HepG2 (cell line): ENCODE results near the gene STK40. TPM values are rescaled to one million over a fixed set of nuclear protein-coding genes. Genes with fewer than 3 reads are reported as not detected.
A peak's percentile ranks its signal among the peaks of the same experiment; 100 is the strongest.

Experiments
- CHD4 ChIP-seq: fragments of 200-600 bp; sonication (generic); IDR thresholded peaks from 2 replicates; pipeline ENCODE4 v1.7.0; 2017; ENCODE audit warnings: mild to moderate bottlenecking, low read length, borderline replicate concordance
- FOXP1 ChIP-seq, 2 experiments: fragments of 450-650 bp in 1 of 2; IDR thresholded peaks; 2 replicates each; pipeline ENCODE4 v1.6.1; 2017 to 2018; ENCODE audit warnings: antibody characterized with exemption in 1 of 2
- GATAD1 ChIP-seq: IDR thresholded peaks from 2 replicates; pipeline ENCODE4 v1.6.1; 2016; ENCODE audit warnings: missing genetic modification reagents, missing compliant biosample characterization
- GPN1 ChIP-seq: sonication (generic); formaldehyde crosslinking; IDR thresholded peaks from 2 replicates; pipeline ENCODE4 v1.5.1; 2020; ENCODE audit warnings: missing genetic modification reagents, borderline replicate concordance
- HNF4A ChIP-seq: sonication (generic); formaldehyde crosslinking; IDR thresholded peaks from 2 replicates; pipeline ENCODE4 v1.4.0; 2020; ENCODE audit warnings: missing genetic modification reagents
- MTA1 ChIP-seq: sonication (generic); formaldehyde crosslinking; IDR thresholded peaks from 2 replicates; pipeline ENCODE4 v1.4.0; 2020; ENCODE audit warnings: missing genetic modification reagents, mild to moderate bottlenecking, borderline replicate concordance
- NFE2L2 ChIP-seq: fragments of 150-350 bp; IDR thresholded peaks from 2 replicates; pipeline ENCODE4 v1.6.1; 2014; ENCODE audit warnings: low read length
- TIGD3 ChIP-seq: sonication (generic); formaldehyde crosslinking; IDR thresholded peaks from 2 replicates; pipeline ENCODE4 v1.5.1; 2020; ENCODE audit warnings: mild to moderate bottlenecking, missing genetic modification reagents, borderline replicate concordance
- ZBTB1 ChIP-seq: sonication (generic); formaldehyde crosslinking; IDR thresholded peaks from 2 replicates; pipeline ENCODE4 v1.4.0; 2020; ENCODE audit warnings: missing genetic modification reagents, borderline replicate concordance
- ZFP36 ChIP-seq: fragments of 150-350 bp; IDR thresholded peaks from 2 replicates; pipeline ENCODE4 v1.6.1; 2018; ENCODE audit warnings: borderline replicate concordance, low read length, low read depth; ENCODE audit not compliant: partially characterized antibody
- ZFP91 ChIP-seq: sonication (generic); formaldehyde crosslinking; IDR thresholded peaks from 2 replicates; pipeline ENCODE4 v1.9.0; 2022; ENCODE audit warnings: missing genetic modification reagents, mild to moderate bottlenecking, borderline replicate concordance
- ZKSCAN5 ChIP-seq: sonication (generic); formaldehyde crosslinking; IDR thresholded peaks from 2 replicates; pipeline ENCODE4 v1.5.1; 2020; ENCODE audit warnings: mild to moderate bottlenecking, missing genetic modification reagents
- ZKSCAN8 ChIP-seq: IDR thresholded peaks from 2 replicates; pipeline ENCODE4 v1.6.1; 2016; ENCODE audit warnings: borderline replicate concordance, missing genetic modification reagents, missing compliant biosample characterization
- ZNF17 ChIP-seq: sonication (generic); formaldehyde crosslinking; IDR thresholded peaks from 2 replicates; pipeline ENCODE4 v1.5.0; 2020; ENCODE audit warnings: mild to moderate bottlenecking, missing genetic modification reagents
- ZNF292 ChIP-seq: sonication (generic); formaldehyde crosslinking; IDR thresholded peaks from 2 replicates; pipeline ENCODE4 v1.8.1; 2022; ENCODE audit warnings: mild to moderate bottlenecking, low read depth, missing genetic modification reagents, borderline replicate concordance
- ZNF331 ChIP-seq: sonication (generic); formaldehyde crosslinking; IDR thresholded peaks from 2 replicates; pipeline ENCODE4 v1.4.0; 2020; ENCODE audit warnings: missing genetic modification reagents
- ZNF33A ChIP-seq: sonication (generic); formaldehyde crosslinking; IDR thresholded peaks from 2 replicates; pipeline ENCODE4 v1.5.1; 2020; ENCODE audit warnings: missing genetic modification reagents, mild to moderate bottlenecking, moderate library complexity, borderline replicate concordance
- ZNF598 ChIP-seq: sonication (generic); formaldehyde crosslinking; IDR thresholded peaks from 2 replicates; pipeline ENCODE4 v1.5.1; 2020; ENCODE audit warnings: mild to moderate bottlenecking, missing genetic modification reagents, borderline replicate concordance
- ZNF678 ChIP-seq: sonication (generic); formaldehyde crosslinking; IDR thresholded peaks from 2 replicates; pipeline ENCODE4 v1.4.0; 2020; ENCODE audit warnings: mild to moderate bottlenecking, missing genetic modification reagents
- ZNF780A ChIP-seq: sonication (generic); formaldehyde crosslinking; IDR thresholded peaks from 2 replicates; pipeline ENCODE4 v1.8.0; 2022; ENCODE audit warnings: mild to moderate bottlenecking, missing genetic modification reagents, moderate library complexity
- polyA plus RNA-seq, 8 experiments: library from polyadenylated mRNA; depleted of rRNA in 3 of 8; stranded (reverse) in 7 of 8; unstranded in 1 of 8; fragments of >200 nt; fragmentation: Illumina TruSeq in 4 of 8; extraction: Trizol in 4 of 8; gene quantifications; 2 replicates each; pipeline versions ENCODE4 v1.2.1 to v1.2.3, GENCODE V29; 2011 to 2016; ENCODE audit warnings: low read depth in 4 of 8, missing spikeins in 1 of 8, mixed read lengths in 1 of 8; ENCODE audit not compliant: insufficient read depth in 1 of 8
- total RNA-seq, 5 experiments: library from RNA; depleted of rRNA; stranded (reverse); fragments of >200 nt; fragmentation: Illumina TruSeq; extraction: Trizol; gene quantifications; 2 replicates each; pipeline ENCODE4 v1.2.3, GENCODE V29; 2016; ENCODE audit warnings: low read depth in 1 of 5
- TF ChIP-seq, protein P1 (sequence below): sonication (generic); formaldehyde crosslinking; IDR thresholded peaks from 2 replicates; pipeline ENCODE4 v1.4.0; 2020; ENCODE audit warnings: missing genetic modification reagents
- TF ChIP-seq, protein P2 (sequence below): sonication (generic); formaldehyde crosslinking; IDR thresholded peaks from 2 replicates; pipeline ENCODE4 v1.4.0; 2020; ENCODE audit warnings: missing genetic modification reagents

The STK40 gene
- total and polyA plus RNA-seq, 2 of the 13 experiments (the other 11 are each of a cell fraction or from before 2014, with no cell fraction given) = 33.8 to 35.1 TPM

DNA sequence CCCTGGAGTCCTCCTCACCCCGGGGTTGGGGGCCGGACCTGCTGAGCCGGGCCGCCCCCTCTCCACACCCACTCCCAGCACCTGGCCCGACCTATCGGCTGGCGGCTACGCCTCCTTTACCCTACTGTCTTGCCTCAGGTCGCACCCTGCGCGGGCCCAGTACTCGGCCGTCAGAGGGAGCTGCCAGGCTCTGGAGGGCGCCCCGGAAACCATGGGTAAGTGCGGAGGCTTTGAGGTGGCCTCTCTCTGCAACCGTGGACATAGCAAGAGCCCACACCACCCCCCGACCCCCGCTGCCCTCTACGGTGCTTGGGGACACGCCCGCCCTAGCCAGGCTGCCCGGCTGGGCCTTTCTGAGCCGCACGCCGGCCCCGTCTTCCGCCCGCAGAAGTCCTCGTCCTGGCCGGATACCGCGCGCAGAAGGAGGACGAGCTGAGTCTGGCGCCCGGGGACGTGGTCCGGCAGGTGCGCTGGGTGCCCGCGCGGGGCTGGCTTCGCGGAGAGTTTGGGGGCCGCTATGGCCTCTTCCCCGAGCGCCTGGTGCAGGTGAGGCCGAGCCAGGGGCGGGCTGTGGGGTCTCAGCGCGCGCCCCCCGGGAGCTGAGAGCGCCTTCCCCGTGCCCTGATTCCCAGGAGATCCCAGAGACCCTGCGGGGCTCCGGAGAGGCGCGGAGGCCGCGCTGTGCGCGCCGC is 79.4 kb downstream of the STK40 start, which contains the start of gene SH3D21 (continued):
- TF ChIP-seq HNF4A (CRISPR knock-in tag) = 0 out of 2 replicates have a peak, but pooled peaks have one; percentile 5
- no peak for TF ChIP-seq NFE2L2
- TF ChIP-seq MTA1 (CRISPR knock-in tag) = no peak
- TF ChIP-seq TIGD3 (CRISPR knock-in tag) = no peak
- TF ChIP-seq, protein P1, sequence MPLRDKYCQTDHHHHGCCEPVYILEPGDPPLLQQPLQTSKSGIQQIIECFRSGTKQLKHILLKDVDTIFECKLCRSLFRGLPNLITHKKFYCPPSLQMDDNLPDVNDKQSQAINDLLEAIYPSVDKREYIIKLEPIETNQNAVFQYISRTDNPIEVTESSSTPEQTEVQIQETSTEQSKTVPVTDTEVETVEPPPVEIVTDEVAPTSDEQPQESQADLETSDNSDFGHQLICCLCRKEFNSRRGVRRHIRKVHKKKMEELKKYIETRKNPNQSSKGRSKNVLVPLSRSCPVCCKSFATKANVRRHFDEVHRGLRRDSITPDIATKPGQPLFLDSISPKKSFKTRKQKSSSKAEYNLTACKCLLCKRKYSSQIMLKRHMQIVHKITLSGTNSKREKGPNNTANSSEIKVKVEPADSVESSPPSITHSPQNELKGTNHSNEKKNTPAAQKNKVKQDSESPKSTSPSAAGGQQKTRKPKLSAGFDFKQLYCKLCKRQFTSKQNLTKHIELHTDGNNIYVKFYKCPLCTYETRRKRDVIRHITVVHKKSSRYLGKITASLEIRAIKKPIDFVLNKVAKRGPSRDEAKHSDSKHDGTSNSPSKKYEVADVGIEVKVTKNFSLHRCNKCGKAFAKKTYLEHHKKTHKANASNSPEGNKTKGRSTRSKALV (CRISPR knock-in tag) = peak; percentile 88
- TF ChIP-seq ZNF17 (CRISPR knock-in tag) = 0 out of 2 replicates have a peak, but pooled peaks have one; percentile 67
- TF ChIP-seq CHD4 = no peak
- TF ChIP-seq ZNF678 (CRISPR knock-in tag) = peak; percentile 63; the same call in 1 of the 2 replicates
- peak; percentile 55; the same call in 1 of the 2 replicates for TF ChIP-seq ZFP91 (CRISPR knock-in tag)
- no peak for TF ChIP-seq ZKSCAN5 (CRISPR knock-in tag)
- no peak for TF ChIP-seq ZBTB1 (CRISPR knock-in tag)
- no peak for TF ChIP-seq ZNF331 (CRISPR knock-in tag)
- TF ChIP-seq GPN1 (CRISPR knock-in tag) = no peak
- TF ChIP-seq ZFP36 = no peak
- 0 out of 2 replicates have a peak, but pooled peaks have one; percentile 49 for TF ChIP-seq ZNF598 (CRISPR knock-in tag)
- no peak for TF ChIP-seq ZNF780A (CRISPR knock-in tag)
- no peak for TF ChIP-seq FOXP1 (IDR thresholded peaks at IDR 0.05)
- no peak for TF ChIP-seq FOXP1 (CRISPR knock-in tag; IDR thresholded peaks at IDR 0.05)
- TF ChIP-seq ZNF292 (CRISPR knock-in tag) = no peak
- TF ChIP-seq GATAD1 (CRISPR knock-in tag) = no peak
- TF ChIP-seq, protein P2, sequence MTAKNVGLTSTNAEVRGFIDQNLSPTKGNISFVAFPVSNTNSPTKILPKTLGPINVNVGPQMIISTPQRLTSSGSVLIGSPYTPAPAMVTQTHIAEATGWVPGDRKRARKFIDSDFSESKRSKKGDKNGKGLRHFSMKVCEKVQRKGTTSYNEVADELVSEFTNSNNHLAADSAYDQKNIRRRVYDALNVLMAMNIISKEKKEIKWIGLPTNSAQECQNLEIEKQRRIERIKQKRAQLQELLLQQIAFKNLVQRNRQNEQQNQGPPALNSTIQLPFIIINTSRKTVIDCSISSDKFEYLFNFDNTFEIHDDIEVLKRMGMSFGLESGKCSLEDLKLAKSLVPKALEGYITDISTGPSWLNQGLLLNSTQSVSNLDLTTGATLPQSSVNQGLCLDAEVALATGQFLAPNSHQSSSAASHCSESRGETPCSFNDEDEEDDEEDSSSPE = no peak; the same call in 1 of the 2 replicates
- TF ChIP-seq ZKSCAN8 (CRISPR knock-in tag) = no peak
- TF ChIP-seq ZNF33A (CRISPR knock-in tag) = no peak
